ENCODE results near the gene TAGAP. TPM values are rescaled to one million over a fixed set of nuclear protein-coding genes. Genes with fewer than 3 reads are reported as not detected.
"Not testable (repeated sequence)": the region's sequence is repeated elsewhere in the genome, so short reads cannot be mapped to it uniquely, and the experiment has no call there.

Gene TAGAP
- total RNA-seq, 2 experiments from 2014 or later = 245 to 261 TPM

DNA sequence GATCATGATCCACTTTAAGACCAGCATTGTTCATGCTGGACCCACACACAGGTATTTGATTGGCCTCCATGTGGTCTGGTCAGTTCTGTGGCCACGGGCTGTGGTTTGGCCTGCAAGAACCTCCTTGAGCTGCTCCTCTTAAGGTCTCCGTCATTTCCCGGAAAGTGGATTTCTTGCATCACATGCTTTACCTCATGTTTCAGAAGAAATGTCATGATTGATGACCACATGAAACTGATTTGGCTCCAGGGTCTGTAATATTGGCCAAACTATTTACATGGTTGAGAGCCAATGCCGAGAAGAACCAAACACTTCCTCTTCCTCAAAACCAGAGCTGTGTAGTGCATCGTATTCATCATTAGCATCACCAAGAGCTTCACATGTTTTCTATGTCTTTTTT is 31.6 kb downstream of the TAGAP start:
- CTCF ChIA-PET = interaction anchor here (0.8 to 1.3 kb wide), 2 partner anchors 19 to 122 kb away, joined by 3 to 11 read pairs; no protein-coding TSS in a partner anchor
- Histone ChIP-seq H3K9me3 (ENCODE audit: control insufficient read depth in 1 of 2, insufficient read depth in 1 of 2, low read length in 2 of 2) (no peaks in the 10 kb centered on the region), H3K36me3 (ENCODE audit: insufficient read depth, low read length) (no peaks in the 10 kb centered on the region), H3K4me1 (ENCODE audit: insufficient read depth, low read length) (peaks cover 54% of the 10 kb centered on the region), H3K27me3 (ENCODE audit: control insufficient read depth in 1 of 2, insufficient read depth in 2 of 2, low read length in 2 of 2) (no peaks in the 10 kb centered on the region), H3K27ac (ENCODE audit: low read depth in 1 of 2, low read length in 2 of 2) (peak overlapping the region in 1 of 2 donors; percentile 9), H3K4me3 (ENCODE audit: low read length) (no peak overlapping the region)
- H3K27me3 Mint-ChIP-seq = no peaks in the 10 kb centered on the region
- H3K4me3 Mint-ChIP-seq = no peak overlapping the region
- POLR2A ChIA-PET = interaction anchor here (0.6 to 1.4 kb wide), 9 partner anchors 10 to 967 kb away, joined by 3 to 5 read pairs (median 3); partner anchors contain the start of gene TAGAP
- peaks cover 80% of the 10 kb centered on the region for H3K4me1 Mint-ChIP-seq (ENCODE audit: low read depth)
- ATAC-seq (ENCODE audit: poor library complexity) (peak; percentile 33), DNase-seq (peak in 1 of 14 experiments; percentile 33)
- TF ChIP-seq, protein P1, sequence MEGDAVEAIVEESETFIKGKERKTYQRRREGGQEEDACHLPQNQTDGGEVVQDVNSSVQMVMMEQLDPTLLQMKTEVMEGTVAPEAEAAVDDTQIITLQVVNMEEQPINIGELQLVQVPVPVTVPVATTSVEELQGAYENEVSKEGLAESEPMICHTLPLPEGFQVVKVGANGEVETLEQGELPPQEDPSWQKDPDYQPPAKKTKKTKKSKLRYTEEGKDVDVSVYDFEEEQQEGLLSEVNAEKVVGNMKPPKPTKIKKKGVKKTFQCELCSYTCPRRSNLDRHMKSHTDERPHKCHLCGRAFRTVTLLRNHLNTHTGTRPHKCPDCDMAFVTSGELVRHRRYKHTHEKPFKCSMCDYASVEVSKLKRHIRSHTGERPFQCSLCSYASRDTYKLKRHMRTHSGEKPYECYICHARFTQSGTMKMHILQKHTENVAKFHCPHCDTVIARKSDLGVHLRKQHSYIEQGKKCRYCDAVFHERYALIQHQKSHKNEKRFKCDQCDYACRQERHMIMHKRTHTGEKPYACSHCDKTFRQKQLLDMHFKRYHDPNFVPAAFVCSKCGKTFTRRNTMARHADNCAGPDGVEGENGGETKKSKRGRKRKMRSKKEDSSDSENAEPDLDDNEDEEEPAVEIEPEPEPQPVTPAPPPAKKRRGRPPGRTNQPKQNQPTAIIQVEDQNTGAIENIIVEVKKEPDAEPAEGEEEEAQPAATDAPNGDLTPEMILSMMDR (IDR thresholded peaks at IDR 0.05) = no peak
- H3K36me3 Mint-ChIP-seq (ENCODE audit: low read depth) = no peaks in the 10 kb centered on the region
- intact Hi-C loops (cut with DNase I, micrococcal nuclease) = no loop called here
- no peaks in the 10 kb centered on the region for H3K9me3 Mint-ChIP-seq
- peak overlapping the region; percentile 73 for H3K27ac Mint-ChIP-seq

DNA sequence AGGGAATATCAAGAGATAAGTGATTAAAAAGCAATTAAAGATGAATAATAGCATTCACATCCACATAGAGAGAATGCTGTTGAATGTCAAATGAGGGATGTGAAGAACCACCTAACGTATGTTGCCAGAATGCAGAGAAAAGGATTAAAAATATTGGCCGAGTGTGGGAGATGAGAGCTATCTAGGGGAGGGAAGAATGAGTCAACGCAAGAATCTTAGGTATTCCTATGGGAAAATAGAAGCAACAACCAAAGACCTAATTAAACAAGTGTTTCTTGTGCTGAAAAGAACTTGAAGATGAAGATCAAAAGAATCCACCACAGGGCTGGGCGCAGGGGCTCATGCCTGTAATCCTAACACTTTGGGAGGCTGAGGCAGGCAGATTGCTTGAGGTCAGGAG is 32.6 kb downstream of the TAGAP start:
- no peak overlapping the region for H3K4me3 ChIP-seq (ENCODE audit: low read length)
- TF ChIP-seq, protein P1 (IDR thresholded peaks at IDR 0.05) = no peak
- intact Hi-C loops (cut with DNase I, micrococcal nuclease) = no loop called here
- H3K27me3 ChIP-seq (ENCODE audit: control insufficient read depth in 1 of 2, insufficient read depth in 2 of 2, low read length in 2 of 2) = no peaks in the 10 kb centered on the region
- Mint-ChIP-seq H3K9me3 (no peaks in the 10 kb centered on the region), H3K4me3 (no peak overlapping the region), H3K27me3 (no peaks in the 10 kb centered on the region), H3K36me3 (ENCODE audit: low read depth) (no peaks in the 10 kb centered on the region), H3K4me1 (ENCODE audit: low read depth) (peaks cover 71% of the 10 kb centered on the region), H3K27ac (no peak overlapping the region)
- ChIA-PET CTCF (interaction anchor here (1.2 to 4.9 kb wide), 2 partner anchors 92 to 122 kb away, joined by 4 to 42 read pairs; no protein-coding TSS in a partner anchor), POLR2A (interaction anchor here (4.2 kb wide), 1 partner anchor 95 kb away, joined by 27 read pairs; no protein-coding TSS in a partner anchor)
- no peak overlapping the region for H3K27ac ChIP-seq (ENCODE audit: low read depth in 1 of 2, low read length in 2 of 2)
- DNase-seq (no peak), ATAC-seq (ENCODE audit: poor library complexity) (no peak)
- H3K9me3 ChIP-seq (ENCODE audit: control insufficient read depth in 1 of 2, insufficient read depth in 1 of 2, low read length in 2 of 2) = no peaks in the 10 kb centered on the region
- H3K36me3 ChIP-seq (ENCODE audit: insufficient read depth, low read length) = no peaks in the 10 kb centered on the region
- H3K4me1 ChIP-seq (ENCODE audit: insufficient read depth, low read length) = peaks cover 54% of the 10 kb centered on the region

DNA sequence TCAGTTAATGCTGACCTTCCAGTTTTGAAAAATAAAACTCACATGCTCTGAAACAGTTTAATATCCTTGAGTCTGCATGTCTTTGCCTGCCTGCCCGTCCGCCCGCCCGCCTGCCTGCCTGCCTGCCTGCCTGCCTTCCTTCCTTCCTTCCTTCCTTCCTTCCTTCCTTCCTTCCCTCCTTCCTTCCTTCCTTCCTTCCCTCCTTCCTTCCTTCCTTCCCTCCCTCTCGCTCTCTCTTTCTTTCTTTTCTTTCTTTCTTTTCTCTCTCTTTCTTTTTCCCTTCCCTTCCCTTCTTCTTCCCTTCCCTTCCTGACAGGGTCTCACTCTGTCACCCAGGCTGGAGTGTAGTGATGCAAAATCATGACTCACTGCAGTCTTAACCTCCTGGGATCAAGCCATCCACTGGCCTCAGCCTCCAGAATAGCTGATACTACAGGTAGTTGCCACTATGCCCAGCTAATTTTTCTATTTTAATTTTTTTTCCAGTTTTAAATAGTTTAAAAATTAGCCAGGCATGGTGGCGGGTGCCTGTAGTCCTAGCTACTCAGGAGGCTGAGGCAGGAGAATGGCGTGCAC is 34.7 kb downstream of the TAGAP start:
- H3K4me3 Mint-ChIP-seq; H3K27me3 Mint-ChIP-seq; H3K9me3 Mint-ChIP-seq; H3K27ac ChIP-seq (ENCODE audit: low read depth in 1 of 2, low read length in 2 of 2); ATAC-seq (ENCODE audit: poor library complexity); H3K9me3 ChIP-seq (ENCODE audit: control insufficient read depth in 1 of 2, insufficient read depth in 1 of 2, low read length in 2 of 2); H3K36me3 ChIP-seq (ENCODE audit: insufficient read depth, low read length); intact Hi-C loops (cut with DNase I, micrococcal nuclease); H3K36me3 Mint-ChIP-seq (ENCODE audit: low read depth); DNase-seq; H3K4me3 ChIP-seq (ENCODE audit: low read length); H3K27ac Mint-ChIP-seq; H3K27me3 ChIP-seq (ENCODE audit: control insufficient read depth in 1 of 2, insufficient read depth in 2 of 2, low read length in 2 of 2): not testable (repeated sequence)
- peaks cover 39% of the 10 kb centered on the region for H3K4me1 ChIP-seq (ENCODE audit: insufficient read depth, low read length)
- ChIA-PET CTCF (interaction anchor here (0.6 to 4.9 kb wide), 5 partner anchors 8 to 125 kb away, joined by 3 to 86 read pairs (median 9); partner anchors contain the start of gene TAGAP), POLR2A (interaction anchor here (2.8 to 4.2 kb wide), 4 partner anchors 8 to 125 kb away, joined by 21 to 35 read pairs (median 28); no protein-coding TSS in a partner anchor)
- peaks cover 60% of the 10 kb centered on the region for H3K4me1 Mint-ChIP-seq (ENCODE audit: low read depth)

All from CD4-positive, alpha-beta T cell (primary cell).